DOHH2 (cell line): ENCODE results near the gene METRN.

Experiments
- CTCF ChIP-seq: fragments of 200-600 bp; sonication (generic); IDR thresholded peaks from one replicate; pipeline ENCODE4 v1.5.1; 2014; ENCODE audit warnings: antibody characterized with exemption, mild to moderate bottlenecking, low read depth, low read length; ENCODE audit not compliant: poor library complexity, severe bottlenecking
- EZH2phosphoT487 ChIP-seq: fragments of 200-600 bp; sonication (generic); IDR thresholded peaks from 2 replicates; pipeline ENCODE4 v1.6.1; 2017; ENCODE audit warnings: borderline replicate concordance, mild to moderate bottlenecking, antibody characterized with exemption, low read length, moderate library complexity, mixed read lengths

GRCh38 chr16:683396-684070 is 31.4 kb upstream of the METRN start:
- TF ChIP-seq CTCF (no peak), EZH2phosphoT487 (no peak)
